MM.1S (cell line): ENCODE measurements around the gene KCNQ1.
A peak's percentile ranks its signal among the peaks of the same experiment; 100 is the strongest.

ENCODE experiments used
- DNase-seq: peaks from one replicate; pipeline ENCODE4 v3.0.0-alpha.2; 2015
- H2AFZ ChIP-seq: fragments of 300-600 bp; sonication (generic); 2 replicates; pipeline ENCODE4 v1.6.0; 2016; ENCODE audit warnings: antibody characterized with exemption, low read length
- H3F3A ChIP-seq: fragments of 300-600 bp; sonication (generic); 2 replicates; pipeline ENCODE4 v1.6.1; 2016; ENCODE audit warnings: mild to moderate bottlenecking, antibody characterized with exemption, low read length, moderate library complexity, mixed read lengths; ENCODE audit not compliant: insufficient read depth
- H3K27ac ChIP-seq: fragments of 300-600 bp; sonication (generic); 2 replicates; pipeline ENCODE4 v1.5.1; 2016; ENCODE audit warnings: mild to moderate bottlenecking, low read length
- H3K27me3 ChIP-seq: fragments of 300-600 bp; sonication (generic); replicated peaks from 2 replicates; pipeline ENCODE4 v1.6.0; 2016; ENCODE audit warnings: low read length; ENCODE audit not compliant: insufficient read depth
- H3K36me3 ChIP-seq: fragments of 300-600 bp; sonication (generic); replicated peaks from 2 replicates; pipeline ENCODE4 v1.6.1; 2016; ENCODE audit warnings: mild to moderate bottlenecking, low read length, mixed read lengths; ENCODE audit not compliant: insufficient read depth
- H3K4me1 ChIP-seq: fragments of 300-600 bp; sonication (generic); 2 replicates; pipeline ENCODE4 v1.6.1; 2016; ENCODE audit warnings: low read length, mixed read lengths
- H3K4me2 ChIP-seq: fragments of 300-600 bp; sonication (generic); 2 replicates; pipeline ENCODE4 v1.6.0; 2016; ENCODE audit warnings: low read depth, low read length
- H3K4me3 ChIP-seq: fragments of 300-600 bp; sonication (generic); 2 replicates; pipeline ENCODE4 v1.5.1; 2016; ENCODE audit warnings: low read length, mixed read lengths
- H3K79me2 ChIP-seq: fragments of 300-600 bp; sonication (generic); 2 replicates; pipeline ENCODE4 v1.6.1; 2016; ENCODE audit warnings: mixed run types, low read length, mixed read lengths
- H3K9ac ChIP-seq: fragments of 300-600 bp; sonication (generic); 2 replicates; pipeline ENCODE4 v1.6.1; 2016; ENCODE audit warnings: low read length, mixed read lengths
- H3K9me2 ChIP-seq: fragments of 300-600 bp; sonication (generic); replicated peaks from 2 replicates; pipeline ENCODE4 v1.6.1; 2016; ENCODE audit warnings: mild to moderate bottlenecking, low read length, mixed read lengths; ENCODE audit not compliant: insufficient read depth
- H3K9me3 ChIP-seq: fragments of 300-600 bp; sonication (generic); replicated peaks from 2 replicates; pipeline ENCODE4 v1.6.1; 2016; ENCODE audit warnings: mild to moderate bottlenecking, low read length, mixed read lengths; ENCODE audit not compliant: insufficient read depth
- H4K20me1 ChIP-seq: fragments of 300-600 bp; sonication (generic); 2 replicates; pipeline ENCODE4 v1.6.1; 2016; ENCODE audit warnings: mild to moderate bottlenecking, low read length, moderate library complexity, mixed read lengths; ENCODE audit not compliant: insufficient read depth
- CTCF ChIP-seq: fragments of 300-600 bp; sonication (generic); IDR thresholded peaks from 2 replicates; pipeline ENCODE4 v1.5.1; 2016; ENCODE audit warnings: antibody characterized with exemption, low read length, mixed read lengths
- EZH2 ChIP-seq: fragments of 300-600 bp; sonication (generic); optimal IDR thresholded peaks from 2 replicates; pipeline ENCODE3; 2017; ENCODE audit warnings: low read depth, mild to moderate bottlenecking, antibody characterized with exemption, low read length, mixed read lengths
- EZH2phosphoT487 ChIP-seq: fragments of 300-600 bp; sonication (generic); IDR thresholded peaks from 2 replicates; pipeline ENCODE4 v1.6.1; 2018; ENCODE audit warnings: antibody characterized with exemption, low read length

KCNQ1 gene

GRCh38 chr11:2849994-2850770 lies 405.4 kb downstream of the KCNQ1 start:
- Histone ChIP-seq H3K27me3 (no peaks in the 10 kb centered on the region), H2AFZ (no peak overlapping the region), H3K9ac (no peak overlapping the region), H3K9me2 (no peaks in the 10 kb centered on the region), H3F3A (no peaks in the 10 kb centered on the region), H3K4me3 (no peak overlapping the region), H3K9me3 (no peaks in the 10 kb centered on the region), H3K4me2 (no peak overlapping the region), H3K79me2 (no peaks in the 10 kb centered on the region), H3K36me3 (no peaks in the 10 kb centered on the region), H3K27ac (no peak overlapping the region), H3K4me1 (no peaks in the 10 kb centered on the region), H4K20me1 (no peaks in the 10 kb centered on the region)
- no peak for TF ChIP-seq EZH2phosphoT487
- no peak for TF ChIP-seq EZH2
- TF ChIP-seq CTCF = no peak
- DNase-seq = no peak

- Histone ChIP-seq H3K9ac (no peak overlapping the region), H3K36me3 (no peaks in the 10 kb centered on the region)
Observed at GRCh38 chr11:2853401-2853800, 408.6 kb downstream of the KCNQ1 start.

GRCh38 chr11:2853997-2854560 lies 409.3 kb downstream of the KCNQ1 start:
- DNase-seq = peak; percentile 26
- TF ChIP-seq EZH2 = no peak
- TF ChIP-seq EZH2phosphoT487 = no peak
- no peak for TF ChIP-seq CTCF
- H3K9me3 ChIP-seq = no peaks in the 10 kb centered on the region
- H3K4me3 ChIP-seq = no peak overlapping the region
- H3K27ac ChIP-seq = no peak overlapping the region
- H4K20me1 ChIP-seq = no peaks in the 10 kb centered on the region
- no peak overlapping the region for H3K9ac ChIP-seq
- H3F3A ChIP-seq = no peaks in the 10 kb centered on the region
- no peak overlapping the region for H2AFZ ChIP-seq
- no peaks in the 10 kb centered on the region for H3K4me1 ChIP-seq
- no peaks in the 10 kb centered on the region for H3K36me3 ChIP-seq
- no peaks in the 10 kb centered on the region for H3K9me2 ChIP-seq
- H3K27me3 ChIP-seq = 0 out of 2 replicates have a peak, but pooled peaks cover under 1% of the 10 kb centered on the region
- H3K4me2 ChIP-seq = no peak overlapping the region
- no peaks in the 10 kb centered on the region for H3K79me2 ChIP-seq

More at GRCh38 chr11:2853401-2853800, 408.6 kb downstream of the KCNQ1 start:
- Histone ChIP-seq H3K9me3 (no peaks in the 10 kb centered on the region), H4K20me1 (no peaks in the 10 kb centered on the region), H2AFZ (no peak overlapping the region), H3K4me3 (no peak overlapping the region), H3K27me3 (no peaks in the 10 kb centered on the region), H3F3A (no peaks in the 10 kb centered on the region), H3K4me2 (no peak overlapping the region), H3K27ac (no peak overlapping the region), H3K4me1 (no peaks in the 10 kb centered on the region), H3K79me2 (no peaks in the 10 kb centered on the region), H3K9me2 (no peaks in the 10 kb centered on the region)
- TF ChIP-seq CTCF = no peak
- TF ChIP-seq EZH2 = no peak
- no peak for TF ChIP-seq EZH2phosphoT487
- DNase-seq = no peak
